Inflammatory macrophage treated with lipopolysaccharide for 1 hour (primary cell): ENCODE results near the gene RBM43.

ENCODE experiments used
- DNase-seq, 2 donors: peaks; one replicate each; pipeline ENCODE4 v3.0.0-alpha.2; 2020 to 2022

The RBM43 gene

DNA sequence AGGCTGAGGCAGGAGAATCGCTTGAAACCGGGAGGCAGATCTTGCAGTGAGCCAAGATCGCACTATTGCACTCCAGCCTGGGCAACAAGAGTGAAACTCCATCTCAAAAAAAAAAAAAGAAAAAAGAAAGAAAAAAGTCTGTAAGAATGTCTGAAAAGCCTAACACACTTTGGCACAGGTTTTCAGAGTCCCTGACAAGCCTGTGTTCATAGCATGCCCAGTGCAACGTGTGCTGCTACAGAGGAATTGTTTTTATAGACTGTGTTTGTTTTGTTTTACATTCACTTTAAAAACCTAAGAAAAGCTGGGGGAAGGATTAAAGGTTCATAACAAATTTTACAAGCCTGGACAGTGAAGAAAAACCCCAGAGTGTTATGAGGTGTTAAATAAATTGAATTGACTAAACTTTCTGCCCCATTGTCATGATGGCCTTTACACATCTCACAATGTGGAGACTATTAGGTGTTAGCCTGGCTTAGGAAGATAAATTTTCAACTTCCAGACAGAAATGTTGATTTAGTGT lies 55.2 kb downstream of the RBM43 start:
- no peak for DNase-seq

DNA sequence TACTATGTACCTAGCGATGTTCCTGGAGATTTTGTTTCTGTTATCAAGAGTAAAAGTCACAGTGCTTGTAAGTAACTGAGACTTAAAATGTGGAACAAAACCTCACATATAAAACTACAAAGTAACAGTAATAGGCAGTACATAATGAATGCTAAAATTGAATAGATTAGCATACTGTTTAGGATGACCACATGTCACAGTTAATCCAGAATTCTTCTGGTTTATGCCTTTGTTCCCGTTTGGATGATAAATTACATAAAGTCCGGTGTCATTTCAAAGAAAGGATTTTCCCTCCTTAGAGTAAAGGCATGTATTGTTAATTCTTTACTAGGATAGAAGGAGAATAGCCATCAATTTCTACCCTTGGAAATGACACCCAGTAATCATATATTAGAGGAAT lies 56.1 kb downstream of the RBM43 start:
- DNase-seq = no peak

DNA sequence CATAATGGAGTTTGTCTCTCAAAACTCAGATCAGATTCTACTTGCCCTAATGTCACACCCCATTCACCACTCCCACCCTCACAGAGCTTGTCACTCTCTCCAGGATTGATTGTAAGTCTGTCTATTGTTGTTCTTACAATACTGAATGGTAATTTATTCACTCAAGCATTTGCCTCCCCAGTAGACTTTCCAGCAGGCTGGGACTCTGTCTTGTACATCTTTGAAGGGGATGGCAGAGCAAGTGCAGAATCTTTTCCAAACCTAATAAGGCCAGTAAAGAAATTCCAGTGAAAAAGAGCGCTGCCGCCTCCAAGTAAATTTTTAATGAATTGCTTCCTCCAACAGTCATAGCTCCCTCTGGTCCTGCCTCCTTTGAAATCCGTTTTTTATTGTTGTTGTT lies 56.9 kb downstream of the RBM43 start:
- no peak for DNase-seq

DNA sequence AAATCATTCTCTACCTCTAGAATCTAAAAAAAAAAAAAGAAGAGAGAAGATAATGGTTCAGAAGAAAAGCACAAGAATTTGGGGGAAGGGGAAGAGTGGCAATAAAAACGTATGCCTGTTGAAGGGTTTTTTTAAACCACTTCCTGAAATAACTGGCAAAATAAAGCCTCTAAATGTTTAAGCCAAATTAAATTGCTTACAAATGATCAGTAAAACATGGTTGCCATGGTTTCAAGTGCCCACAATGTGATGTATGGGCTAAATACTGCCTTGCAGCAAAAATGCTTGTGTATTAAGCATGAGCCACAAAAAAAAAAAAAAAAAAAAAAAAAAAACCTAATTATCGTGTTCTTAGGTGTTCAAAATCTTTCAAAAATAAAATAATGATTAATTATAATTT lies 60.8 kb downstream of the RBM43 start:
- no peak for DNase-seq

DNA sequence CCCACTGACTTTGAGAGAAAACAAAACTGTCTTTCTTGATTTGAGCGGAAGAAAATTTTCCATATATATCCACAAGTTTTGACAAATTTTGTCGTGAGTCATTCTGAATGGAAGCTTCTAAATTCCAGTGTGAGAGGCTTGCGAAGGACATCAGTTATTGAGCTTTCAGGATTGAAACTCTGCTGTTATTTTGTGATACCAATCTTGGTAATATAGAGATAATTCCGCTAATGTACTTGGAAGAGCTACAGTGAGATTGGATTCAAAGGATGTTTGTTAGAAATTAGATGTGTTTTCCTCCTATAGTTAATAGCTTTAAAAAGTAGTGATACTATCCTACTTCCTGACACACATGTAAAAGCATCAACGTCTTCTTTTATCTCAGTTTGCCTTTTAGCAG lies 61.4 kb downstream of the RBM43 start:
- no peak for DNase-seq

DNA sequence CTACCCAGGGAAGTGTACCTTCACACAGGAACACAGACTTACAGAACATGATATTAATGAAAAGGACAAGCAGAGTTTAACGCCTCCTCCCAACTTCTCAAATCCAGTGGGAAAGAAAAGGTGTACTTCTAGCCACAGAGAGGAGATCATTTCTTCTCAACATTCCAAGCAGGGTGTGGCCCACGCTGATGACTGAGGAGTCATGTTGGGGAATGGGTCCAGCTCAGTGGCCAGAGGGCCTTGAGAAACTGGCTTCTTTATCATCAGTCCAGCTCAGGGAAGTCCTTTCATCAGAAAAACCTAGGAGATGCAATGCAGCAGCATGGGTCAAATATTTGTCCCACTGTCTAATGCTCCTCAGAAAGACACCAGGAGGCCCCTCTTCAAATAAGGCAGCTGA lies 63.0 kb downstream of the RBM43 start:
- no peak for DNase-seq
